ENCODE measurements around the gene TEDC2. TPM values are rescaled to one million over a fixed set of nuclear protein-coding genes. Genes with fewer than 3 reads are reported as not detected.
A peak's percentile ranks its signal among the peaks of the same experiment; 100 is the strongest.

Gene TEDC2
- total RNA-seq, 4 donors from 2014 or later = 0.64 to 1.9 (median 1.8) TPM

- 82 to 83% methylated on average over 9 of the region's 9 CpGs for WGBS, 2 donors
- intact Hi-C loops (cut with DNase I; ENCODE audit: low total_unique reads) = no loop called here
- no peak for DNase-seq (ENCODE audit: low spot score in 2 of 2)
- TF ChIP-seq, protein P1, sequence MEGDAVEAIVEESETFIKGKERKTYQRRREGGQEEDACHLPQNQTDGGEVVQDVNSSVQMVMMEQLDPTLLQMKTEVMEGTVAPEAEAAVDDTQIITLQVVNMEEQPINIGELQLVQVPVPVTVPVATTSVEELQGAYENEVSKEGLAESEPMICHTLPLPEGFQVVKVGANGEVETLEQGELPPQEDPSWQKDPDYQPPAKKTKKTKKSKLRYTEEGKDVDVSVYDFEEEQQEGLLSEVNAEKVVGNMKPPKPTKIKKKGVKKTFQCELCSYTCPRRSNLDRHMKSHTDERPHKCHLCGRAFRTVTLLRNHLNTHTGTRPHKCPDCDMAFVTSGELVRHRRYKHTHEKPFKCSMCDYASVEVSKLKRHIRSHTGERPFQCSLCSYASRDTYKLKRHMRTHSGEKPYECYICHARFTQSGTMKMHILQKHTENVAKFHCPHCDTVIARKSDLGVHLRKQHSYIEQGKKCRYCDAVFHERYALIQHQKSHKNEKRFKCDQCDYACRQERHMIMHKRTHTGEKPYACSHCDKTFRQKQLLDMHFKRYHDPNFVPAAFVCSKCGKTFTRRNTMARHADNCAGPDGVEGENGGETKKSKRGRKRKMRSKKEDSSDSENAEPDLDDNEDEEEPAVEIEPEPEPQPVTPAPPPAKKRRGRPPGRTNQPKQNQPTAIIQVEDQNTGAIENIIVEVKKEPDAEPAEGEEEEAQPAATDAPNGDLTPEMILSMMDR (IDR thresholded peaks at IDR 0.05) = no peak
- TF ChIP-seq POLR2A (IDR thresholded peaks at IDR 0.05) = no peak
- no peak overlapping the region for H3K4me3 ChIP-seq (ENCODE audit: low read depth, poor library complexity, severe bottlenecking)
Observed at GRCh38 chr16:2425008-2425518, 34.8 kb upstream of the TEDC2 start.

GRCh38 chr16:2425825-2426430, 34.0 kb upstream of the TEDC2 start:
- WGBS, 2 donors = 90 to 95% methylated on average over 13 of the region's 13 CpGs
- H3K4me3 ChIP-seq (ENCODE audit: low read depth, poor library complexity, severe bottlenecking) = no peak overlapping the region
- TF ChIP-seq POLR2A (IDR thresholded peaks at IDR 0.05) = no peak
- TF ChIP-seq, protein P1 (IDR thresholded peaks at IDR 0.05) = no peak
- intact Hi-C loops (cut with DNase I; ENCODE audit: low total_unique reads) = no loop called here
- no peak for DNase-seq (ENCODE audit: low spot score in 2 of 2)

- intact Hi-C loops (cut with DNase I; ENCODE audit: low total_unique reads) = no loop called here
- WGBS, 2 donors = 94 to 97% methylated on average over 6 of the region's 6 CpGs
Observed at GRCh38 chr16:2426941-2427361, 33.0 kb upstream of the TEDC2 start.

DNA sequence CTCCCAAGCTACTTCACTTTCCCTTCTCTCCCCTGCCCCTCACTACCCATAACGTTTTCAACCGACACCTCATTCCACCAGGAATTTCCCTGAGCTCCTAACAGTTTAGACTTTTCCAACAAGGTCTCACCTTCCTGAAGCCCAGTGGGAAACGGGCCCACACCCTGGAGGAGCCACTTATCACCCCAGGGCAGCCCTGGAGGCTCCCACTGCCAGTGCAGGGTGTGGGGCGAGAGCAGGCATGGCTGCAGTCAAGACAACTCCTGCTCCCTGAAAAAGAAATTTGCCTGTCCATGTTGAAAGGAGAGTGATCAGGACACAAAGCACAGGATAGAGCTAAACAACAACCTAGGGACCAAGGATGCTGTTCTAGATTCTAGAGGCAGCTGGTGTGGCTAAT, 32.4 kb upstream of the TEDC2 start:
- WGBS, 2 donors = 81 to 83% methylated on average over 4 of the region's 4 CpGs
- TF ChIP-seq, protein P1 (IDR thresholded peaks at IDR 0.05) = no peak
- TF ChIP-seq POLR2A (IDR thresholded peaks at IDR 0.05) = no peak
- no peak for DNase-seq (ENCODE audit: low spot score in 2 of 2)
- H3K4me3 ChIP-seq (ENCODE audit: low read depth, poor library complexity, severe bottlenecking) = no peak overlapping the region
- intact Hi-C loops (cut with DNase I; ENCODE audit: low total_unique reads) = no loop called here

More at GRCh38 chr16:2426941-2427361, 33.0 kb upstream of the TEDC2 start:
- no peak overlapping the region for H3K4me3 ChIP-seq (ENCODE audit: low read depth, poor library complexity, severe bottlenecking)
- TF ChIP-seq POLR2A (IDR thresholded peaks at IDR 0.05) = no peak
- TF ChIP-seq, protein P1 (IDR thresholded peaks at IDR 0.05) = no peak
- DNase-seq (ENCODE audit: low spot score in 2 of 2) = no peak

- no peak for TF ChIP-seq POLR2A (IDR thresholded peaks at IDR 0.05)
- TF ChIP-seq, protein P1 (IDR thresholded peaks at IDR 0.05) = no peak
- intact Hi-C loops (cut with DNase I; ENCODE audit: low total_unique reads) = no loop called here
- DNase-seq (ENCODE audit: low spot score in 2 of 2) = no peak
- 33 to 60% methylated on average over 15 to 27 of the region's 28 CpGs for WGBS, 2 donors
- peak overlapping the region; percentile 57 for H3K4me3 ChIP-seq (ENCODE audit: low read depth, poor library complexity, severe bottlenecking)
Observed at GRCh38 chr16:2428051-2428783, 31.7 kb upstream of the TEDC2 start.
